COLO668 (cell line): ENCODE data around the gene FANCC.

Experiments used
- DNase-seq: peaks from one replicate; lab custom pipeline; 2025; ENCODE audit not compliant: unreplicated experiment; lab: John Stamatoyannopoulos, UW

FANCC gene

DNA sequence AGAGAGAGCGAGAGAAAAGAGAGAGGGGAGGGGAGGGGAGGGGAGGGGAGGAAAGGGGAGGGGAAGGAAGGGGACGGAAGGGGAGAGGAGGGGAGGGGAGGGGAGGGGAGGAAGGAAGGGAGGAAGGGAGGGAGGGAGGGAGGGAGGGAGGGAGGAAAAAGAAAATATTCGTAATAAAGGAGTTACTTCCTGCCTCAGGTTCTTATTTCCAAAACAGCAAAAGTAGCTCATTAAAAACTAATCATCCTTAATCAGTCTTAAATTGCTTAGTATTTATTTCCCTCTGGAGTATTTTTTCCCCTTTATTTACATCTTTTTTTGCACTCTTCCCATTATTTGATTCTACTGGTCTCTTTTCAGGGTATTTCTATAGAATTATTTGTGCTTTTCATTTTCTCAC, 162.3 kb downstream of the FANCC start:
- DNase-seq = no peak

DNA sequence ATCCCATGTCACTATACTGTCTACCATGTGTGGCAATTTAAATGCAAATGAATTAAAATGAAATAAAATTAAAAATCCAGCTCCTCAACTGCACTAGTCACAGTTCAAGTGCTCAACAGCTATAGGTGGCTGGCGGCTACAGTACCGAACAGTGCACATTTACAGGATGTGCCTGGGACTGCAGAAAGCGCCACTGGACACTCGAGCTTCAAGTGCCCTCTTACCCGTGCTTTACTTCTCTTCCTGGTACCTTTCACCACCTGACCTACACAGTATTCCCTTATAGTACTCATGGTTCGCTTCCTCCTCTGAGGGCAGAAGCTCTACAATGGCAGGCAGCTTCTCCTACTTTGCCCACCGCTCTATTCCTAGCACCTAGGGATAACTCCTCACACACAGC, 166.6 kb downstream of the FANCC start:
- peak; percentile 20 for DNase-seq

DNA sequence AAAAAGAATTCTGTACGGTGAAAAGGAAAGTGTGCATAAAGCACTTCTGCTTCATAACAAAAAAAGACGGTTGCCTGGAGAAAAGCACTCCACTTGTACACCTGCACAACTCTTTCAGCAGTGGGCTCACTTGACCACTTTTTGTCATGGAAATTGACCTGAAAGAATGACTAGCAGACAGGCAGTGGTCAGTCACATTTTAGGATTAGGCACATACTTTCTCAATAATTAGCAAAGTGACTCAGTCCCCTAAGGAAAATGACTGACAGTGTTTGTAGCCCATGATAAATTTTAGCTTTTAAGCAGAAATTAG, 169.3 kb downstream of the FANCC start:
- no peak for DNase-seq

DNA sequence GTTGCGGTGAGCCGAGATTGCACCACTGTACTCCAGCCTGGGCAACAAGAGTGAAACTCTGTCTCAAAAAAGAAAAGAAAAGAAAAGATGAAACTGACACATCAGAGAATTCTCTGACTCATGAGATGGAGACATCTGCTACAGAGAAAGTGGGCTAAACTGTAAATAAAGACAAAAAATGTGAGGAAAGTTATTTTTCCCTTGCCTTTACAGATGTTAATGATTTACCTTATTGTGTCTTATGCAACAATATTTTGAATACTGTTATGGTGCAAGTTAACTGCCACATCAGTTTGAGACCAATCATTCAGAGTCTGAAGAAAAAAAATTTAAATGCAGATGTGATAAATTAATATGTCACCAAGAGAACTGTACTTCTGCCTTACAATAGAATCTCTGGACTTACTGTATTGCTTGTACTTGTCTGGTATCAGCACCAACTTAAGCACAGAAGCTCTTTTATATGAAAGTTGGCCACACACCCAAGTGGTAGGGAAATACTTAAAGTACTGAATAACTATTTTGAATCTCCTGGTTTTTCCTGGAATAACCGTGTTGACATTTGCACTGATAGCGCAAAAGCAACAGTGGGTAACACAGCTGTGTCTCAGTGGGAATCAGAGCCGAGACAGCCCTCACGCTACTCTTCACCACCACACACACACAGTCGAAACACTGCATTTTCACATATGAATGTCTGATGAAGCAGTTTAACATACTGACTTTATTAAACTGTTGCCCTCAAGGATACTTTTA, 169.9 kb downstream of the FANCC start:
- DNase-seq = no peak

DNA sequence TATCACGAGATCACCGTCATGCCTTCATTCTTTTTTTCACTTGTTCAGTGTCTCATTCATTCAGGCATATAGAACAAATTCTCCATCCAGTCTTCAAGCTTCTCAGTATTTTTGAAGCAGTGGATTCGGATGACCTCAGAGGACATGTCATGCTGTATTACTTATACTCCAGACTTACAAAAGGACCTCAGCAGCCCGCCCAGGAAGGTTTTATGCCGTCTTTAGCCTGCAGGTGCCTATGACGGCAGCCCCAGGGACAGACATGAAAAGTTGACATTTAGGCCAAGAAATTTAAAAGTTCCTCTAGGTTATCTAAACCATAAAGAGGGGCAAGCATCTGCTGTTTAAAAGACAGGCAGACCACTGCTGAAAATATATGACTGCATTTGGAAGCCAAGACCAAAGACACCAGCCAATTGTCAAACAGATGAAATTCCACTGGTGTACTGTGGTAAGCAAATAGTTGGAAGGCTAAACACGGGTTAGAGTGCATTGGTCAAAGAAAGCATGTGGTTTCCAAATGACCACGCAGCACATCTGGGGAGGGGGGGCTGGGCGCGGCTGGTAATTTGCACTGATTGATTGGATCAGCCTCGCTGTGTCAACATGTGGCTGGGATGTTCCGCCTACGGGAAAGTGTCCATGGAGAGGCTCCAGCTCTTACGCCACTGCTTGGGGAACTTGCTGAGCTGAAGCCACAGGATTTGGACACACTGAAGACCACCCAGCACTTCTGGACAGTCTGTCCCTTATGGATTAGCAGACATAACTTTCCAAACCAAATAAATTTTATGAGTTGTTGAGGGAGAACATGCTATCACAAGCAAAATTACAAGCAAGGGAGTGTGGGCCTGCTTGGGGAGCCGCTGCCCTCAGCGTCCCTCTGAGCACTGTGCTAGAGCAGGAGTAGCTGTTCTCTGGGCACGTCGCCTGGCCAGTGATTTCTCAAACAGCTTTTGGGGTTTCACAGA, 173.6 kb downstream of the FANCC start:
- no peak for DNase-seq

DNA sequence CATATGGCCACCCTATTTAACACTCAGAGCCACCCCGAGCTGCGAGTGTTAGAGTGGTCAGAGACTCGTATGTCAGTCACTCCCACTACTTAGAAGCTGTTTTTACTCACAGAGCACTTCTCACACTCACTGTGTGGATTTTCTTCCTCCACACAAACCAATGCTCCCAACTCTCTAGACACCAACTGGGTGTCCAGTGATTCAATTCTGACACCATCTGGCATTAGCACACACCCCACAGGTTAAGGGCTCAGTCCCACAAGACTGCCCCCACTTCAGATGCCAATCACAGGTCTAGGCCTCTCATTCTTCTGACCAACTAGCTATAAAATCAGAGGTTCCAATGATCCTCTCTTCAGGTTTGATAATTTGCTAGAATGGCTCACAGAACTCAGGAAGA, 174.8 kb downstream of the FANCC start:
- DNase-seq = no peak

DNA sequence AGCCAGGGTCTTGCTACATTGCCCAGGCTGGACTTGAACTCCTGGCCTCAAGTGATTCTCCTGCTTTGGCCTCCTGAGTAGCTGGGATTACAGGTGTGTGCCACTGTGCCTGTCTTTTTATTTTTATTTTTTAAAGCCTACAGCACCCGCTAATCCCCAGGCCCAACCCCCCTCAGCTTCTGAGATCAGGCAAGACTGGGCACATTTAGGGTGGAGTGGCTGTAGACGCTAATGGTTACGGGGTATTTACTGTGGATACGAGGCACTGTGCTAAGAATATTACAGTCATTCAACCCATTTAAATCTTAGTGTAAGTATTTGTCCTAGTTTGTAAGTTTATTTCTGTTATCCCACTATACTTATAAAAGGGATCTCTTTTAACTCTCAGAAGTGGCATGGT, 175.2 kb downstream of the FANCC start:
- DNase-seq = no peak

DNA sequence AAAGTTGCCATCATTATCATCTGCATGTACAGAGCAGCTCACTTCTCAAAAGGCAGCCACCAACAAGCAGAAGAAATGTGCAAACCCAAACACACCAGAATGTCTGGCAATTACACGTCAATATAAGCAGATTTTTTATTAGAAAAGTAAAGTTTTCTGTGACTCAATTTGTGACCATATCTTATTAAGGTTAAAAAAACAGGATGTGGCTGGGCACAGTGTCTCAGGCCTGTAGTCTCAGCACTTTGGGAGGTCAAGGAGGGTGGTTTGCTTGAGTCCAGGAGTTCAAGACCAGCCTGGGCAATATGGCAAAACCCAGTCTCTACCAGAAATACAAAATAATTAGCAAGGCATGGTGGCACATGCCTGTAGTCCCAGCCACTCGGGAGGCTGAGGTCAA, 176.7 kb downstream of the FANCC start:
- DNase-seq = no peak

DNA sequence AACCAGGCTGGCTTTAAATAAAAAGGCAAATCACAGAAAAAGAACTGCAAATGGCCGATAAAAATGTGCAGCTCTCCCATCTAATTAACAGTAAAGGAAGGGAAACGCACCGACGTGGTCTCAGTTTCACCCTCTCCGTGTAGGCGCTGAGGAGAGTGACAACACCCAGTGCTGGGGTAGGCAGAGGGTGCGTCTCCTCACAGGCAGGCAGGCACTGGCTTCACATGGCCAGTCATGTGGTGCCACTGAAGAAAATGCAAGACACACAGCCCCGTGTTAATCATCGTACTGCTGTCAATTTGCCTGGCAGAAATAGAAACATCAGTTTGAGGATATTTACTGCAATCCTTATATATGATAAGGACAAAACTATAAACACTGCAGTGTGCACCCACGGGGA, 178.4 kb downstream of the FANCC start:
- DNase-seq = no peak

DNA sequence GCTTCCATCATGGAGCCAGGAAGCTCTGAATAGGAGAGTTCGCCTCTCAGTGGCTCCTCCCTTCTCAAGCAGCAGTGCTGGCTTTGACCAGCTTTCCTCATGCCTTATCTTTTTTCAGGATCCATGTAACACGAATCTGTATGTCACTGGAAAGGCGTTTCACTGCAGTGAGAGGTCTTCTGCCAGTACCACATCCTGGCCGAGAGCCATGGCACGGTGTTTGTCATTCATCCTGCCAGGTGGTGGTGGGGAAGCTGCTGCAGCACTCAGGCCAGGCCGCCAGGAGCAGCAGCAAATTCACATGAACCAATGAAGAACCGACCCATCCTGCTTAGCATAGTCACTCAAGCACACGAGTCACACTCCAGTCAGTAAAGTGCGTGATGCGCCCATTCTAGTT, 179.0 kb downstream of the FANCC start:
- peak; percentile 12 for DNase-seq

DNA sequence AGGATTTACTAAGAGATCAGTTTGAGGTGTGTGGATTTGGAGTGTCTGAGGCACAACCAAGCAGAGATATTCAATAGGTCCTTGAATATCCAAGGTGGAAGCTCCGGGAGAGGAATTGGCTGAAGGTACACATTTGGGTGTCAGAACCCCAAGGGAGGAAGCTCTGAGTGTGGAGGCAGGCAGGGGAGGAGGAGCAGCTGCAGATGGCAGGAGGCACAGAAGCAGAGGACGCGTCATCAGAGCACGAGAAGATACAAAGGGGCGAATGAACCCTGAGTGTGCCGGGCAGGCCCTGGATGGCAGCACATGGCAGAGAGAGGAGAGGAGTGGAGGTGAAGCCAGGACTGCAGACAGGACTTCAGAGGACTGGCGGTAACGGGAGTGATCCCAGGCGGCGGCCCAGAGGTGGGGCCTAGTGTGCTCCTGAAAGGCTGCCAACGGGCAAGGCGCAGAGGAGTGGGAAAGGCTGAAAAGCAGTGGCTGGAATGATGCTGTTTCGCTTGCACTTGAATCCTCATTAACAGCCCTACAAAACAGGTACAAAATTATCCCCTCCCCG, 179.8 kb downstream of the FANCC start:
- no peak for DNase-seq

DNA sequence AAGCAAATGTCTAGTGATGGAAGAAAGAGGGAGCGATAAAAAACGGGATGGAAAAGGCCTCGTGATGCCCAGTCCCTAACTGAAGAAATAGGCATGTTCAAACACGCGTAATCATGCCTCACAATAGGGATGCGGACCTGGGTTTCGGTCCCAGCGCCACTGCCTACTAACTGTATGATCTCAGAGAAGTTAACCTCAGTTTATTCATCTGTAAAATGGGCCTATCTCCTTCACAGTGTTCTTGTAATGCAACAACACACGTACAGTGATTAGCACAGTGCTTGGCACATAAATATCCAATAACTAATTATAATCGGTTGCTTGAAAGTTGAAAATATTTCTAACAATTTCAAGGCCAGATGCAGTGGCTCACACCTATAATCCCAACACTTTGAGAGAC, 181.8 kb downstream of the FANCC start:
- DNase-seq = no peak

DNA sequence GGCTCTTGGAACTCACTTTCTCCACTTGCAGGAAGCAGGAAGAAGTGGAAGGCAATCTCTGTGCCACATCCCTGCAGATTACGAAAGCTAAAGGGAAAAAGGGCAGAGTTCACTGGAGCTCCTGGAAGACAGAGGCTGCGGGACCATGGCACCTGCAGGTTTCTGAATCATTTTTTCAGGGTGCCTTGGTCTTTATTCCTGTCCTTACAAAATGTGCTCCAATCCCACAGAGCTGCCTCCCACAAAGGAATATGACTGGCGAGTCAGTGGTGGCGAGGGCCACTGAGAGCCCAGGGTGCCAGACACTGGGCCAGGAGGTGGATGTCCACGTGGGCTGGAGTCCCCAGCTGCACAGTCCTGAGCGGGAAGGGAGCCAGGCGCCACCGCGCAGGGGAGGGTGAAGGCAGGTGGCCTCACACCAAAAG, 183.0 kb downstream of the FANCC start:
- DNase-seq = no peak

DNA sequence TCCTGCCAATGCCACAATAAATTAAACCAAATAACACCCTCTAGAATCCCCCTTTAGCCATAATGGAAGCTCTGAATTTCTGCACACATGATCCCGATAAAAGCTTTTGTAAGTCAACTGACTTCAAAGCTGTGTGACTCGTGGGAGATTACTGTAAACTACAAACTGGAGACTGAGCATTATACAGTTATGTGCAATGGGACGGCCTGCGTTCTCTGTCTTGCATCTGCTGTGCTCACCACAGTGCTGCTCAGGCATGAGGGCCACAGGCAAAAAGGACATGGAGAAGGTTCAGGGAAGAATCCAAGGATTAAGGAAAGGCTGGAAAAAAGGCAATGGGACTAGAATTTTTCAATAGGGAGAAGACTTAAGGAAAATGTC, 184.2 kb downstream of the FANCC start:
- DNase-seq = no peak

DNA sequence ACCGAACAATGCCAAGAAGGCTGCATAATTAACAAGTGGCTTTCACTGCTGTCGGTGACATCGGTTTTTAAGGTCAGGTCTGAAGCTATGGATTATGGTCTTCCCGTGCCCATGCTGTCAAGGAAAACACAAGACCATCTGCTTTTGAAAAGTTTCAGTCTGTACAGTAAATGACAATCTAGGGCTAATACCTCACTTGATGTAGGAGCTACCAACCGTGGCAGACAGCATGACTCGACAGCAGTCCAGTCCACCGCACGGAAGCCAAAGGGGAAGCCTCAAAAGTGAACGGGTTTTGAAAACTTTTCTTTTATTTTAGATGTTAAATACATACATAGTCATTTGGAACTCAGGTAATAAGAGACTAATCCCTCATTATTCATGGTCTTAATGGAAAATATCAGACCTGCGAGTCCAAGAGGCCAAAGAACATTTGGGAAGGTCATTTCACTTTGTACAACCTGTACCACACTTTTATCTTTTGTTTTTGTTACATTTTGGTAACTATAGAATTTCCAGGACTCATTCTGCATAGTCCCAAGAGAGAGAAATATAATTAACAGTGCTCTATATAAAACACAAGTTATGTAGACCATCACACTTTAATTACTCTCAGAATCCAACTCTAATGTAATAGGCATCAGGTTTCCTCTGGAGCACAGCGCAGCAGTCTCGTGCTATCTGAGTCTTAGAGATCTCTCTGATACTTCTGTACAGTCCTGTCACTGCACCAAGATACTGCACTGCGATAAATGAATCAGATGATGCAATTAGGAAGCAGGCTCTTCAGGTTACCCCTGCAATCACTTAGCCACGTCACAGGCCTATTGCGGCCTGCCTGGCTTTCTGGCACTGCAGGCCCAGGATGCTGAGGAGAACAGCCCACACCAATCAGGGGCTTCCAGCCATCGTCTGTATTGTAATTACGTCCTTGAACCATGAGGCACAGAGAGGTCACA, 184.9 kb downstream of the FANCC start:
- DNase-seq = no peak

DNA sequence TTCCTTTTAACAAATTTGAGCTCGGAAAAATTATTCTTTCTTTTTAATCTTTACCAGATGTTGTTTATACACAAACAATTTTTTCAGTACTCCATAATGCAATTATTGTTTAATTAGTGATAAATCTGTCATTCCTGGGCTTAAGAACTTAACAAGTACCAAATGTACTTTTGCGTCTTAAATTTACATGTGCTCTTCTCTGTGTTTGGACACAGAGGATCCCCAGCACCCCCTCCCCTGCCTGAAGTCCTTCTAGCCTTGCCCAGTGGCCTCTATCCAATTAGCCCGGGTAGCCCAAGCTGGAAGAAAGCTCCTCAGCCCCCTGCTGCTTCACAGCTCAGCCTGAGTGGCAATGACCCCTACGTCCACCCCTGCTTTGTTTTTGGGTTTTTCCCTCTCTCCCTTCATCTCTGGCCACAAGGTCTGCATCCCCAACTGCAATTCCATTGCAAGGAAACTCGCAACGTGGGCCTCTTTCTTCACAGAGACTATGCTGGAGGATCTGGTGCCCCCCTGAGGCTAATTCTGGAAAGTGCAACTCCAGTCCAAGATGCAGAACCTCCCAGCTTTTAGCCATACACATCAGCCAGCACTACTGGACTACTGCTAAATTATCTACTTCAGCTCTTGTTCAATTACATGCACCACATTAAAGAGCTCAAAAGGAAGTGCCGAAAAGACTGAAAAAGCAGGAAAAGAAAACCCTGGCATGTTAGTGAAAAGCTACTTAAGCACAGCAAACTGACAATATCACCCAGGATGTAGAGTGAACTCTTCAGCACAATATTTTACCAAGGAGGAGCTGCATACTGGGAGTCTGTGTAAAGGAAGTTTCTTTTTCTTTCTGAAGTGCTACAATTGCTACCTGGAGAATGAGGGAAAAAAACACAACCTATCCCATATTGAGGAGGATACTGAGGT, 186.2 kb downstream of the FANCC start:
- peak; percentile 57 for DNase-seq

DNA sequence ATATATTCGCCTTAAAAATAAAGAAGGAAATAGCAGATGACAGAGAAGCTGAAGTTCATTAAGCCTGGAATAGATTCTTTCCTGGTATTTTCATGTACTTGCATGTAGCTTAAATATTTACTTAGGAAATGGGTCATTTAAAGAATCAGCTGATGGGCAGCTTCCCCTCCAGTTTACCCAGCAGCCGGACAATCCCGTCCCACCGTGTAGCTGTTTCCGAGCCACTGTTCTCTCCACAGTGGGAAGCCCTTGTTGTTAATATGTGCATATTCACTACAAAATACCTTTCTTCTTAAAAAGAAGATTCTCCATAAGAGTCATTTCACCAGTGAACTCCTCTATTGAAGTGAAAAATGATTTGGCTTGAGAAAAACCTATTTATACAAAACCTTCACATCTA, 187.0 kb downstream of the FANCC start:
- DNase-seq = no peak

DNA sequence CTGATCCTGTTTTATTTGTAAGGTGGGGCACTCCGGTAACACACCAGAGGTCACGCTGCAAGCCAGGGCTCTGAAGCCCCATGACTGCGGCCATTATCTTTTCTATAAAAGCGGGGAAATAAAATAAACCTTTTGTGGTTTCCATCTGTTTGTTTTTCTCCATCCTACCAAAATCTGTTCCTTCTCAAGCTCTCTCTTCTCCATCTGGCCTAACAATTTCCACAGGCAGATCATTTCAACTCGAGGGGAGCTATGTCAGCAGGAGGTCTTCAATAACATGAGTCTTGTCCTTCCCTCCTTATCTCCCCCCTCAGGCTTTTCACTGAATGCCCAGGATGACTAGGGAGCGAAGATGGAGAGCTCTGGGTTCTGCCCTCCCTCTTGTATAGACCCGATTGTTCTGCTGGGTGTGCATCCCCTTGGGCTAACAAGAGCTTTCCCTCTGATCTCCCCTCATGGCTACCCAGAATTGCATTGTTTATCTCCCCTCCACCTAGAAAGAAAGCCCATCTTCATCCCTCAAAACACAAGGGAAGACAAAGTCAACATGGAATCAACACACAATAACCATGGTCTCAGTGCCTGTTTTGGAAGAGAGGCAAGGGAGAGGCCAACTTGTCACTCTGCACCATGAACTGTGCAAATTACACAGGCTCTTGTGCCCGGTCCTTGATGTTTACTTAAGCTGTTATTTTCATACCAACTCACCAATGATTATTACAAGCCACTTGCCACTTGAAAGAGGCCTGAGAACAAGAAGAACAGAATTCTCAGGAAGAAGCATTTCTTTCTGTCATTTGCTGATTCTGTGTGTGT, 187.8 kb downstream of the FANCC start:
- no peak for DNase-seq

DNA sequence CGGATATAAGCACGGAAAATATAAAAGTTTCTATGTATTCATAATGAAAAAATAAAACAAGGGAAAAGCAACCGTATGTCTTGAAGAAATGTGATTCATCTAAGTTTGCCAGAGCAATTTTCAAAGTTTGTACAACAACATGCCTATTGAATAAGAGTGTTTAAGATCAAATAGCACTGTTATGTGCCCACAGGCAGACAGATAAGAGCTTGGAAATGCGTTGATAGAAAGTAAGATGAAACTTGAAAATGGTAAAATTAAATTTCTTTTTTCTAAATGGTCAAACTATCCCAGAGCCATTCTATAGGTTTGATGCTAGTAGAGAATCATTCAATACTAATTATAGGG, 189.4 kb downstream of the FANCC start:
- DNase-seq = no peak
